ENCODE results near the gene CACNA1A. TPM values are rescaled to one million over a fixed set of nuclear protein-coding genes. Genes with fewer than 3 reads are reported as not detected.

CACNA1A gene
- total RNA-seq, 4 donors from 2014 or later, result 1.1 TPM; not detected in 3

- Histone ChIP-seq H3K4me3 (no peak overlapping the region), H3K9me3 (peaks cover 0 to 12% (median 4%) of the 10 kb centered on the region in 3 donors), H3K4me1 (peaks cover 0 to 6% (median 4%) of the 10 kb centered on the region in 3 donors), H3K27me3 (no peaks in the 10 kb centered on the region), H3K36me3 (no peaks in the 10 kb centered on the region), H3K27ac (no peak overlapping the region)
- TF ChIP-seq POLR2A (IDR thresholded peaks at IDR 0.05), result no peak
- TF ChIP-seq, protein P1, sequence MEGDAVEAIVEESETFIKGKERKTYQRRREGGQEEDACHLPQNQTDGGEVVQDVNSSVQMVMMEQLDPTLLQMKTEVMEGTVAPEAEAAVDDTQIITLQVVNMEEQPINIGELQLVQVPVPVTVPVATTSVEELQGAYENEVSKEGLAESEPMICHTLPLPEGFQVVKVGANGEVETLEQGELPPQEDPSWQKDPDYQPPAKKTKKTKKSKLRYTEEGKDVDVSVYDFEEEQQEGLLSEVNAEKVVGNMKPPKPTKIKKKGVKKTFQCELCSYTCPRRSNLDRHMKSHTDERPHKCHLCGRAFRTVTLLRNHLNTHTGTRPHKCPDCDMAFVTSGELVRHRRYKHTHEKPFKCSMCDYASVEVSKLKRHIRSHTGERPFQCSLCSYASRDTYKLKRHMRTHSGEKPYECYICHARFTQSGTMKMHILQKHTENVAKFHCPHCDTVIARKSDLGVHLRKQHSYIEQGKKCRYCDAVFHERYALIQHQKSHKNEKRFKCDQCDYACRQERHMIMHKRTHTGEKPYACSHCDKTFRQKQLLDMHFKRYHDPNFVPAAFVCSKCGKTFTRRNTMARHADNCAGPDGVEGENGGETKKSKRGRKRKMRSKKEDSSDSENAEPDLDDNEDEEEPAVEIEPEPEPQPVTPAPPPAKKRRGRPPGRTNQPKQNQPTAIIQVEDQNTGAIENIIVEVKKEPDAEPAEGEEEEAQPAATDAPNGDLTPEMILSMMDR (IDR thresholded peaks at IDR 0.05), result no peak
- WGBS, 2 donors, result 63 to 67% methylated on average over 4 to 6 of the region's 7 CpGs
- intact Hi-C loops (cut with DNase I), result no loop called here
- DNase-seq, result no peak
Observed at GRCh38 chr19:13404236-13404635, 102.0 kb downstream of the CACNA1A start.

DNA sequence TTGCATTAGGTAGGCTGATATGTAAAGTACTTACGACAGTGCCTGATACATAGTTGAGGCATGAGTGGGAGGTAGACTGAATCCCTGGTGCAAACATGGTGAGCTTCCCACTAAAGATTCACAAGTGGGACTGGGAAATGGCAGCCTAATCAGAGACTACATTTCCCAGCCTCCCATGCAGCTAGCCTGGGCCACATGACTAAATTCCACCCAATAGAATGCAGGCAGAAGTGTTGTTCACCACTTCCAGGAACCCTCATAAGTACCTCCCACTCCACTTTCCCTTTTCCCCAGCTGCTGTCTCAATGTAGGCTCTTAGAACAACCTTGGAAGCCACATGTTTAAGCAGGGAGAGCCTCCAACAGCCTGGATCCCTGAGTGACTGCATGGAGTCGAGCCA is 104.9 kb downstream of the CACNA1A start:
- no peak for DNase-seq
- no peak overlapping the region for H3K4me3 ChIP-seq
- H3K9me3 ChIP-seq, result peaks cover 0 to 12% (median 4%) of the 10 kb centered on the region in 3 donors
- H3K27ac ChIP-seq, result no peak overlapping the region
- H3K27me3 ChIP-seq, result peaks cover 0 to 14% (median 0%) of the 10 kb centered on the region in 4 donors
- no peaks in the 10 kb centered on the region for H3K36me3 ChIP-seq
- peaks cover 7 to 23% (median 10%) of the 10 kb centered on the region in 3 donors for H3K4me1 ChIP-seq
- intact Hi-C loops (cut with DNase I), result no loop called here
- TF ChIP-seq, protein P1 (IDR thresholded peaks at IDR 0.05), result no peak
- TF ChIP-seq POLR2A (IDR thresholded peaks at IDR 0.05), result no peak
- 73% methylated on average over 2 of the region's 2 CpGs for WGBS, 2 donors

- no peak for TF ChIP-seq POLR2A (IDR thresholded peaks at IDR 0.05)
- no peak for DNase-seq
- intact Hi-C loops (cut with DNase I), result no loop called here
- Histone ChIP-seq H3K36me3 (no peaks in the 10 kb centered on the region), H3K4me1 (peaks cover 7 to 23% (median 10%) of the 10 kb centered on the region in 3 donors), H3K27me3 (peaks cover 0 to 24% (median 0%) of the 10 kb centered on the region in 4 donors), H3K4me3 (no peak overlapping the region), H3K27ac (no peak overlapping the region), H3K9me3 (peaks cover 0 to 12% (median 4%) of the 10 kb centered on the region in 3 donors)
Observed at GRCh38 chr19:13400296-13400695, 106.0 kb downstream of the CACNA1A start.

GRCh38 chr19:13399746-13400145 is 106.5 kb downstream of the CACNA1A start:
- DNase-seq, result no peak
- Histone ChIP-seq H3K36me3 (no peaks in the 10 kb centered on the region), H3K4me1 (peaks cover 7 to 23% (median 10%) of the 10 kb centered on the region in 3 donors), H3K9me3 (peaks cover 0 to 12% (median 4%) of the 10 kb centered on the region in 3 donors), H3K27ac (no peak overlapping the region), H3K27me3 (peaks cover 0 to 30% (median 0%) of the 10 kb centered on the region in 4 donors), H3K4me3 (no peak overlapping the region)
- intact Hi-C loops (cut with DNase I), result no loop called here
- 69 to 70% methylated on average over 4 to 5 of the region's 5 CpGs for WGBS, 2 donors
- TF ChIP-seq POLR2A (IDR thresholded peaks at IDR 0.05), result no peak
- TF ChIP-seq, protein P1 (IDR thresholded peaks at IDR 0.05), result no peak

GRCh38 chr19:13398780-13399726 is 107.2 kb downstream of the CACNA1A start:
- no peaks in the 10 kb centered on the region for H3K36me3 ChIP-seq
- 26 to 32% methylated on average over 10 of the region's 10 CpGs for WGBS, 2 donors
- peaks cover 0 to 37% (median 0%) of the 10 kb centered on the region in 4 donors for H3K27me3 ChIP-seq

More at GRCh38 chr19:13398780-13399726, 107.2 kb downstream of the CACNA1A start:
- no peak for DNase-seq
- intact Hi-C loops (cut with DNase I), result no loop called here
- TF ChIP-seq POLR2A (IDR thresholded peaks at IDR 0.05), result no peak
- TF ChIP-seq, protein P1 (IDR thresholded peaks at IDR 0.05), result no peak
- peak overlapping the region in 2 of 4 donors; percentile 42 to 45 for H3K27ac ChIP-seq
- peaks cover 7 to 23% (median 10%) of the 10 kb centered on the region in 3 donors for H3K4me1 ChIP-seq
- H3K4me3 ChIP-seq, result no peak overlapping the region
- peaks cover 0 to 12% (median 4%) of the 10 kb centered on the region in 3 donors for H3K9me3 ChIP-seq

All from esophagus squamous epithelium (tissue), 5 donors.